GM18526 (cell line): ENCODE results near the gene PRKN.

Experiments used
- POLR2A ChIP-seq: IDR thresholded peaks from 3 replicates; pipeline ENCODE4 v1.6.1; 2011; ENCODE audit not compliant: insufficient read length; ENCODE audit errors: extremely low read depth

Gene PRKN

DNA sequence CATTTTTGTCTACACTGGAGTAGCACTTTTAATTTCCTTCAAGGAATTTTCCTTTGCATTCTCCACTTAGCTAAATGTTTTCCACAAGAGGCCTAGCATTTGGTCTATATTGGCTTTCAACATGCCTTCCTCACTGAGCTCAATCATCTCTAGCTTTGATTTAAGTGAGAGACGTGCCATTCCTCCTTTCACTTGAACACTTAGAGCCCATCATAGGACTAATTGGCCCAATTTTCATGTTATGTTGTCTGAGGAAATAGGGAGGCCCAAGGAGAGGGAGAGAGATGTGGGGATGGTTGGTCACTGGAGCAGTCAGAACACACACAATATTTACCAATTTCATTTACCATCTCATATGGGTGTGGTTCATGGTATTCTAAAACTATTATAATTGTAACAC is 645.0 kb downstream of the PRKN start:
- TF ChIP-seq POLR2A, result no peak

DNA sequence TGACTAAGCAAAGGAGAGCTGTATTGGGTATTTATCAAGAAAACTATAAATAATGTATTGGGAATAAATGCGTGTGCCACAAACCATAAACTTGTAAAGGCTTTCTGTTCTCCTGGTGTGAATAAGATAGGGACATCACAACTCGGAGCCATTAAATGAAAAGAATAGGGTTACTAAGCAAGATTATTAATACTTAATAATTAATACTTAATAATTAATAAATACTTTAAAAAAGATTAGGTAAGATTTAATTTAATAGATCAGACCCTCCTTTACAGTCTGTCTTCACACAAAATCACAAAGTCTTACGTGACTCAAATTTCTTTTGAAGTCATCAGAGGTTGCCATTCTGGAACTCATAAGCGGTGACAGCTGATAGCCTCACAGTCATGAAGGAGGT is 648.9 kb downstream of the PRKN start:
- TF ChIP-seq POLR2A, result no peak

DNA sequence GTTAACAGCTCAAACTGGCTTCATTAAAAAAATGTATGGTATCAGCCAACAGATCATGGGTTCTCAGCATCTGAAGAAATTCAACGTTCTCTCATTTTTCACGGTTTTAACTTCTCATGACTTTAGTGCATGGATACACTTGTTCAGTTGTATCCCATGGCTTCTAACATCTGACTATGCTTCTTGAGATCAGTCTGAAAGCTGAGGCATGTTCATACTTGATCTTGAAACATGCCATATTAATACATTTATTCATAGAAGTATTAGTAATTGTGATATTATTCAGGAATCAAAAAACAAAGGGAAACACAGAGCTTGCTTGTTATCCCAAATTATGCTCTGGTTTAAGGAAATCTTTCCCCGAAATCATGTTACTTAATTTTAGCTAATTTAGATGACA is 649.4 kb downstream of the PRKN start:
- no peak for TF ChIP-seq POLR2A

DNA sequence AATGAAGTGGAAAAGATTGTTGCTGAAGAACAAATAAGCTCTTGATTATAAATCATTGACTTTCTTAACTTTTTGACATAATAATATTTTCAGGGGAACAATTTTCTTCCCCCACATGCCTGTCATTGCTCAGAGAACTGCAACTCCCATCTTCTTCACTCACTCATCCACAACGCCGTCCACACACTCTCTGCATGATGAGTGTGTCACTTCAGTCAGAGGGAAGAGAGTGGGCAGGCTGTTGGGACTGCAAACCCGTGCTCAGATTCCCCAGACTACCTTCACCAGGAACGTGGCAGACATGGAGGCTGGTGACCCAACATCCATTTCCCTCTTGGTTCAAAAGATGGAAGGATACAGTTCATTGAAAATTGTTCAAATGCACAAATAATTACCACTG is 650.8 kb downstream of the PRKN start:
- no peak for TF ChIP-seq POLR2A

DNA sequence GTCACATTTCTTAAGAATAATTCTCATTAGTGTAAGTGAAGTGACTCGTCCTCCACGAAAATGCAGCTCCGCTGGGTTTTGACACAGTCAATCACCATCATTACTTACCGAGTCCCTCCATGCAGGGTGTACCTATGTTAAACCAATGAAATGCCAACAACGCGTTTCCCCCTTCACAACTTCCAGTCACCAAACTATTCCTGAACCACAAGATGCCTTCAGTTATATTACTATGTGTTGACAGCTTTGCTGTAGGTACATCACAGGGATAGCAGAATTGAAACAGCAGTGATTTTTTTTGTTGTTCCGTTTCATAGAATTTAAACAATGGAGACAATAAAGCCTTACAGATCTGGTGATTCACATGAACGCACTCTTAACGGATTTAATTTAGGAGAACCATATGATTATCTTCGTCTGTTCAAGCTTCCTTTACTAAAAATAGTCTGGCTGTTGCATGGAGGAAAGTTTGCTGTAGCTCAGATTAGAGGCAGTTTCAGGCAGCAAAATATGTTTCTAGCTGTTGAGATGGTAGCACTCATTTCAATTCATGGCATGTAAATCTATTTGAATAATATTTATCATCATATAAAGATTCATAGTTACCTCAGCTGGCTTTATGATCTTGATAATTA is 652.8 kb downstream of the PRKN start:
- TF ChIP-seq POLR2A, result no peak

DNA sequence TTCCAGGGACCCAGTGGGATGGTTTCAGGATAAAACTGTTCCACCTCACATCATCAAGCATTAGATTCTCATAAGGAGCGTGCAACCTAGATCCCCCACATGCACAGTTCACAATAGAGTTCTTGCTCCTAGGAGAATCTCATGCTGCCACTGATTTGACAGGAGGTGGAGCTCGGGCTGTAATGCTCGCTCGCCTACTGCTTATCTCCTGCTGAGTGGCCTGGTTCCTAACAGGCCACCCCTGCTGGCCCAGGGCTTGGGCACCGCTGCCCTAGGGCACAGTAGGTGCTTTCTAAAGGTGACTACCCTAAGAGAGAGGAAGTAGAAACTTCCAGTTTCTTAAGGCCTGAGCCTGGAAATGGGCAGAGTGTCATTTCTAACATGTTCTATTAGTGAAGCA is 656.9 kb downstream of the PRKN start:
- no peak for TF ChIP-seq POLR2A

DNA sequence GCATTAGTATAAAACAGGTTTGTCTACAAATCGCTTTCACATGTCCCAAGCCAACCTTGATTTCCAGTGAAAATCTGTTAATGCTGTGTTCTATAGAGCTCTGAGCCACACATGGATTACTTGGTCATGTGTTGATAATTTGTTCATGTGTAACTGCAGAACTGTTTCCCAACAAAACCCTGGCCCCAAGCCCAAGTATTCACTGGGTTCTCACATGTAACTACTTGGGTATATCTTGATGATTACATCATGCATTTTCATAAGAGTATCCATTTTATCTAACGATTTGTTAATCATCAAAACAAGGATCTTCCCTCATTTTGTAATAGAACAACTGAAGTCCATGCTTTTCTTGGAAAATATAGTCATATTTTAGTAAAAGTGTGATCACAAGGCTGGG is 657.6 kb downstream of the PRKN start:
- no peak for TF ChIP-seq POLR2A

DNA sequence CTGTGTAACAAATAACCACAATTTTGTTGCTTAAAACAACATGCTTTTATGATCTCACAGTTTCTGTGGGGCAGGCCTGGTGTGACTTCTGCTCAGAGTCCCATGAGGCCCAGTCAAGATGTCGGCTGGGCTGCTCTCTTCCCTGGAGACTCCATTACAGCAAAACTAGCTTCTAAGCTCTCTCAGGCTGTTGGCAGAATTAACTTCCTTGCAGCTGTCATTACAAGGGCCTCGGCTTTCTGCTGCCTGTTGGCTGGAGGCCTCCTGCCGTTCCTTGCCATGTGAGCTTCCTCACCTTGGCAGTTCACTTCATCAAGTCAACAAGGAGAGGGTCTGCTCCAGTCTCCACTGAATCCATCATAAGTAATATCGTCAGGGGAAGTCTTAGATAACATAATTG is 659.2 kb downstream of the PRKN start:
- TF ChIP-seq POLR2A, result no peak

DNA sequence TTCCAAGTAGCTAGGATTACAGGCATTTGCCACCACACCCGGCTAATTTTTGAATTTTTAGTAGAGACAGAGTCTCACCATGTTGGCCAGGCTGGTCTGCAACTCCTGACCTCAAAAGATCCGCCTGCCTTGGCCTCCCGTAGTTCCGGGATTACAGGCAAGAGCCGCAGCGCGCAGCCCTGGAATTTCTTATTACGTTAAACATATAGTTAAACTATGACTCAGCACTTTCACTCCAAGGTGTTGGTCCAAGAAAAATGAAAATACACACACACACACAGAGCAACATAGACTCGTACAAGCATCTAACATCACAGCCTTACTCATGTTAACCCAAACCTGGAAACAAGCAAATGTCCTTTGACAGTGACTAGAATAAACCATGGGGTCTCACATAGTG is 663.9 kb downstream of the PRKN start:
- no peak for TF ChIP-seq POLR2A

DNA sequence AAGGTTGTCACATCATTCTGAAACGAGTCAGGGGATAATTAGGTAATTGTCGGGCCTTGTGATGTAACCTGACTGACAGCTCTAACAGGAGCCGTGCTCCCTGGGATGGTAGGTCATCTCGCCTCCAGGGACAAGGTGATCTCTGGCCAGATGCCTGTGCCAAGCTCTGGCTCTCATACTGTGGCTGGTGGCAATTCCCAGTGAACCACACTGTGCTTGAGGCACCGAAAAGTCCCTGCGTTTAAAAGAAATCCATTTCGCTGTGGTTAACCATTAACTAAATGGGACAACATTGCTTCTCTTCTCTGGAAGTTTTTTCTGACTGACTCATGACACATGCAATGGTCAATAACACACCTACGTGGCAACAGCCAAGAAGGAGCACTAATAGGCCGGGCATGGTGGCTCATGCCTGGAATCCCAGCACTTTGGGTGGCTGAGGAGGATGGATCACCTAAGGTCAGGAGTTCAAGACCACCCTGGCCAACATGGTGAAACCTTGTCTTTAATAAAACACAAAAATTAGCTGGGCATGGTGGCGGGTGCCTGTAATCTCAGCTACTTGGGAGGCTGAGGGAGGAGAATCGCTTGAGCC is 669.2 kb downstream of the PRKN start:
- TF ChIP-seq POLR2A, result no peak

DNA sequence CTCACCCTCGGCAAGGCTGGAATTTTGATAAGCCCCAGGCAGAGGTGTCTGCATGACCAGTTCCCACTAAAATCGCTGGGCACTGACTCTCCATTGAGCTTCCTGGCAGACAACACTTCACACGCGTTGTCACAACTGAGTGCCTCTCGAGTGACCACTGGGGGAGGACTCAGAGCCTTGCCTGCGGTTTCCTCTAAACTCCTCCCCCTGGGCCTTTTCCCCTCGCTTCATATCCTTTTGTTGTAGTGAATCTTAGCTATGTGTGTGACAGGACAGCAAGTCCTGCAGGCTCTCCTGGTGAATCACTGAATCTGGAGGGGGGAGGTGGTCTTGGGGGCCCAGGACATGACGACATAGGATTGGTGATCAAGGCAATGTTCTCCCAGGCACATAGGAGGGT is 670.8 kb downstream of the PRKN start:
- no peak for TF ChIP-seq POLR2A

DNA sequence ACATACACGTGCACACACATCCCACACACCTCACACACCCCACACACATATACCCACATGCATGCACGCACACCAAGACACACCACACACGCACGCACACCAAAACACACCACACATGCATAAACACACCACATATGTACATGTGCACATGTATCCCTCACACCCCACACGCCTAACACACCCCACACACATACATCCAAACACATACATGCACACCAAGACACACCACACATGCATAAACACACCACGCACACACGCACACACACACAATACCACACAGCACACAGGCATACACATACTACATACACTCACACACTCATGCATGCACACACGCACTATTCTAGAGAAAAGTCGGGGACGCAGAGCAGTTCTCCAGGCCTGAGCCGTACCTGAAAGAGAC is 671.5 kb downstream of the PRKN start:
- no peak for TF ChIP-seq POLR2A

DNA sequence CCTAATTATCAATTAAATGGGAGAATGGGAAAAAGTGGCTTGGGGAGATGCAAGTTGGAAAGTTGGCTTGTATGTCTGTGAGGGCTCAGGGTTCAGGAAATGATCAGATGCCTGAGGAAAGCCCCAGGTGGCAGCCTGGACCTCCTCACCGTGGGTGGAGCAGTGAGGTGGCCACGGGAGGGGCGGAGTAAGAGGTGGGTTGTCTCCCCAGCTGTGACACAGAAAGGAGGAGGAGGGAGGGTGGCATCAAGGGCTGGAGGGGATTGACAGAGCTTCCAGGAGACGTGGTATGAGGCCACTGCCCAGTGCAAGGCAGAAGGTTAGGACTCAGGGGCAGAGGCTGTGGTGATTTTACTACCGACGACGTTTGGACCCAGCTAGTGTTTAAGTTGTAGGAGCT is 672.2 kb downstream of the PRKN start:
- TF ChIP-seq POLR2A, result no peak

DNA sequence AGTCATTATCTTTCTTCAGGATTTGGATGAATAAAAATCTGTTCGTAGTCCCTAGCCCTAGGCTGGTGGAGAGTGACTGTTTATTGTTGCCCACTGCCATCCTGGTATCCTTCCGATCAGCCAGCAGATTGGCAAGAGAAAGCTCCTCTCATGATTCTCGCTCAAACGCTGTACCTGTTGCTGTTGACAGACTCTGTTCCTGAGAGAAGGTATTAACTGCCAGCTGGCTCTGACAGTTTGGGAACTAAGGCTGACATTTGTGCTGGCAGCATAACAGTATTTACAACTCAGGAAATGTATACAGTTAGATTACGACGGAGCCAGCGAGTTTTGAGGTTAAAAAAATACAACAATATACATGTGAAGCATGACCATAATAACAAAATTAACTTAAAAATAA is 674.5 kb downstream of the PRKN start:
- TF ChIP-seq POLR2A, result no peak

DNA sequence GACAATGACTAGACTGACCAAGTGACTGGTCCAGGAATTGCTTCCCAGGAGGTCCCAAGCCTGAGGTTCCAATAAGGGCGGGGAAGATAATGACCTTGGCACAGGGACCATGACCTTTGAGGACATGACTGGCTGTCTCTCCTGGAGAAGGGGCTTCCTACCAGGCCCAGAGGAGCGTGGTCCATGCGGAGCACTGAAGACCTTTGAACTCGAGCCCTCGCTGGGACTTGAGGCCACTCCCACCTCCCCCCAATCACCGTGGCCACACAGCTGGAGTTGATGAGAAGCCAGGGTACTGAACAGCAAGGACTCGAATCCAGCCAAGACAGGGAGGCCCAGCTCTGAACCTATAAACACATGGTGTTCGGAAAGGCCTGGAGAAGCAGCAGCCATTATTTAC is 677.0 kb downstream of the PRKN start:
- no peak for TF ChIP-seq POLR2A

DNA sequence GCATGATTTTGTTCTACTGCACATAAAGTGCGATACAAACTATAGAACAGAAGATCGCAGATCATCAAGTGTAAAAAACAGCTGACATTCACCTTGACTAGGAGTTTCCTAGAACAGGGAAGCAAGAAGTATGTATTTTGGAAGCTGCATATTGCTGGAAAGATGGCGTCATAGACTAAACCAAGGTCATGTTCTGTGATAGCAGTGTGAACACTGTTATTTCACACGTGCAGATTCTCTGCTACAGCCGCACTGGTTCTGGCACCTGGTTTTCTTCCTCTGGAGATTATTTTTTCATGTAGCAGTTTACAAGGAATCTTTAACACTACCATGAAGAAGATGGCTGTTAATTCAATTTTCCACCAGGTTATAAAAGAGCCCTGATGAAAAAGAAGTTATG is 681.2 kb downstream of the PRKN start:
- no peak for TF ChIP-seq POLR2A

DNA sequence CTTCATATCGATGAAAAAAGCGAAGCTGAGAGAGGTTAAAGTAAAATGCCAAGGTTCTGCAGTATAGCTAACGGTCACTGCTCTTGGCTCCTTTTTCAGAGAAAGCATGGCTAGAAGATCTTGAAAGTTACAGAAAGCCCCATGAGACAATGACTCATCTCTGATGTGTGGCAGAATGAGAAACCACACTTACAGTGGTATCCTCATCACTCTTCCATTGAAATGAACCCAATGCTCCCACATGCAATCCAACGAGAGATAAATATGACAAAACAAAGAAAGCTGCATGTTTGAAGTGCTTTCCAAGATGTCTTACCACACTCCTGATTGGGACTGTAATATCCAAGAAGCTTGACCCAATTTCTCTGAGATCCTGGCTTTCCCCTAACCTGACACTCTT is 694.9 kb downstream of the PRKN start:
- TF ChIP-seq POLR2A, result no peak
